ENCODE data around the gene FIZ1. TPM values are rescaled to one million over a fixed set of nuclear protein-coding genes. Genes with fewer than 3 reads are reported as not detected.

Gene FIZ1
- total and polyA plus RNA-seq, 2 experiments from 2014 or later, result 5.4 to 10.1 TPM

- Mint-ChIP-seq H3K4me1 (peaks cover 22% of the 10 kb centered on the region), H3K4me3 (peak overlapping the region; percentile 84), H3K9me3 (peaks cover 8% of the 10 kb centered on the region), H3K27ac (peak overlapping the region; percentile 95), H3K27me3 (ENCODE audit: insufficient read depth, low read depth, poor library complexity) (peaks cover 40% of the 10 kb centered on the region), H3K36me3 (ENCODE audit: low read depth) (peaks cover 53% of the 10 kb centered on the region)
- no peak for TF ChIP-seq ZNF462 (CRISPR knock-in tag; IDR thresholded peaks at IDR 0.05)
- no peak for TF ChIP-seq ETS1 (IDR thresholded peaks at IDR 0.05)
- no peak for TF ChIP-seq JUNB (IDR thresholded peaks at IDR 0.05; ENCODE audit: unreplicated experiment)
- no peak for TF ChIP-seq NANOG (IDR thresholded peaks at IDR 0.05; ENCODE audit: borderline replicate concordance)
- TF ChIP-seq CREB1 (CRISPR knock-in tag; IDR thresholded peaks at IDR 0.05; ENCODE audit: low read depth), result no peak
- no peak for TF ChIP-seq EZH2 (IDR thresholded peaks at IDR 0.05; ENCODE audit: low read depth, unreplicated experiment)
- TF ChIP-seq ZNF114 (CRISPR knock-in tag; IDR thresholded peaks at IDR 0.05), result no peak
- no peak for TF ChIP-seq REST (IDR thresholded peaks at IDR 0.05; ENCODE audit: unreplicated experiment)
- no peak for TF ChIP-seq STAT1 (IDR thresholded peaks at IDR 0.05; ENCODE audit: unreplicated experiment)
- no peak for TF ChIP-seq EZH2phosphoT487 (IDR thresholded peaks at IDR 0.05; ENCODE audit: unreplicated experiment)
- no peak for TF ChIP-seq CTCF (conservative IDR thresholded peaks at IDR 0.05; ENCODE audit: low read depth in 2 of 2)
- Histone ChIP-seq H3K4me2 (peak overlapping the region; percentile 96), H2AFZ (peak overlapping the region; percentile 80; the same call in 1 of the 2 replicates), H3K4me3 (peak overlapping the region; percentile 89), H3F3A (replicated peaks; ENCODE audit: low read depth) (peaks cover 34% of the 10 kb centered on the region), H3K36me3 (ENCODE audit: insufficient read depth) (no peaks in the 10 kb centered on the region), H4K20me1 (replicated peaks; ENCODE audit: insufficient read depth) (no peaks in the 10 kb centered on the region), H3K4me1 (ENCODE audit: insufficient read depth) (no peaks in the 10 kb centered on the region; the same call in 1 of the 2 replicates), H3K27ac (ENCODE audit: low read depth) (no peak overlapping the region), H3K79me2 (replicated peaks; ENCODE audit: insufficient read depth) (peaks cover 37% of the 10 kb centered on the region), H3K9me2 (ENCODE audit: insufficient read depth) (0 out of 2 replicates have a peak, but pooled peaks cover 3% of the 10 kb centered on the region), H3K27me3 (ENCODE audit: insufficient read depth) (no peaks in the 10 kb centered on the region)
- DNase-seq (ENCODE audit: low spot score) (no peak), ATAC-seq (peak; percentile 15)
Observed at GRCh38 chr19:55642153-55643002, 43.1 kb upstream of the FIZ1 start.
